ENCODE results near the gene RNF180. TPM values are rescaled to one million over a fixed set of nuclear protein-coding genes. Genes with fewer than 3 reads are reported as not detected.
A peak's percentile ranks its signal among the peaks of the same experiment; 100 is the strongest.

RNF180 gene
- total RNA-seq, 2 experiments from 2014 or later = not detected

DNA sequence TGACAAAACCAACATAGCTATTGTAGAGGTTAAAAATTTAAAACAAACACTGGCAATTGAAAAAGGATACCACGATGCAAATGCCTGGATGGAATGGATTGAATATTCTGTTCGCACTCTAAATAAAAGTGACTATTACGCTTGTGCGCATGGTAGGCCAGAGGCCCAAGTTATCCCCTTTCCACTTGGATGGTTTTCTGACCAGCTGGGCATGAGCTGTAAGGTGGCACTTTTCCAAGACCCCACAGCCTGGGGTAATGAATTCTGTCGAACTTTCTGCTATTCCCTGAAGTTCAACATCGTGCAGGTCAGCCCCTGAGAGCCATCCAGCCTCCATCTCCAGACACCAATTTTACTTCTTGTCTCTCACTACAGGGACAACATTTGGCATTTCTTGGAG lies 5.4 kb upstream of the RNF180 start:
- Mint-ChIP-seq H3K27me3 (peaks cover 15% of the 10 kb centered on the region), H3K9me3 (no peaks in the 10 kb centered on the region), H3K36me3 (ENCODE audit: low read depth) (peaks cover 2% of the 10 kb centered on the region), H3K4me3 (no peak overlapping the region), H3K27ac (no peak overlapping the region), H3K4me1 (peaks cover under 1% of the 10 kb centered on the region)
- ChIA-PET CTCF (no interaction called here), POLR2A (no interaction called here)
- DNase-seq = no peak

DNA sequence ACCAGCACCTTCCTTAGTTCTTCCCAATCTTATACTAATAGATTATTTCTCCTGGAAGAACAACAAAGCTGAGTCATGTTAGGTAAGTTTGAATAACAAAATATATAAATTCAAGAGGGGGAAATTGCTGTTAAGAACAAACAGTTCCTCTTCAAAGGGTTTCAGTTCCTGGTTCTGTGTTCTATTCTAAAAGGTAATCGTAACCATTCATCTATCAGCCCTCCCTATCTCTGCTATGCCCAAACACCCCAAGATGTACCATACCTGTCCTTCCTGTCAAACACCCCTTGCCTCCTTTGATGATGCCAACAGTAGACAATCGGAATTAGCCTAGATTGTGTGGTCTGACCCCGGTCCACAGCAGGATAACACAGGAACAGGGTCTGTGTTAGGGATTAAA lies 4.2 kb upstream of the RNF180 start:
- CTCF ChIA-PET = no interaction called here
- Mint-ChIP-seq H3K4me1 (peaks cover 2% of the 10 kb centered on the region), H3K36me3 (ENCODE audit: low read depth) (peaks cover 6% of the 10 kb centered on the region), H3K9me3 (no peaks in the 10 kb centered on the region), H3K27ac (no peak overlapping the region), H3K4me3 (no peak overlapping the region), H3K27me3 (peaks cover 21% of the 10 kb centered on the region)
- POLR2A ChIA-PET = no interaction called here
- DNase-seq = no peak

DNA sequence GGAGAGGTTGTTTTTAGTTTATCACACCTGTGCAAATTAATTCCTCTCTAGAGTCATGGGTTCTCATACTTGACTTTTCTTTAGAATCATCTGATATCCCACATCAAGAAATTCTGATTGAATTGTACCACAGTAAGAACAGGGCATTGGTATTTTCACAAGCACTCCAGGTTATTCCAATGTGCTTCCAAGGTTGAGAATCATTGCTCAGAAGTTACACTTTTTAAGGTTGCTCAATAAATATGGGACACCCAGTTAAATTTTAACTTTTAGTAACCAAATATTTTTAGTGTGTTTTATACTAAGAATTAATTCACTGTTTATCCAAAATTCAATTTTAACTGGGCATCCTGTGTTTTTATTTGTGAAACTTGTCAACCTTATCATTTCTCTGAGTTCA lies 2.5 kb upstream of the RNF180 start:
- Mint-ChIP-seq H3K27me3 (peaks cover 27% of the 10 kb centered on the region), H3K4me1 (peaks cover 2% of the 10 kb centered on the region), H3K9me3 (no peaks in the 10 kb centered on the region), H3K27ac (no peak overlapping the region), H3K36me3 (ENCODE audit: low read depth) (peaks cover 8% of the 10 kb centered on the region), H3K4me3 (no peak overlapping the region)
- CTCF ChIA-PET = no interaction called here
- DNase-seq = no peak
- POLR2A ChIA-PET = no interaction called here

DNA sequence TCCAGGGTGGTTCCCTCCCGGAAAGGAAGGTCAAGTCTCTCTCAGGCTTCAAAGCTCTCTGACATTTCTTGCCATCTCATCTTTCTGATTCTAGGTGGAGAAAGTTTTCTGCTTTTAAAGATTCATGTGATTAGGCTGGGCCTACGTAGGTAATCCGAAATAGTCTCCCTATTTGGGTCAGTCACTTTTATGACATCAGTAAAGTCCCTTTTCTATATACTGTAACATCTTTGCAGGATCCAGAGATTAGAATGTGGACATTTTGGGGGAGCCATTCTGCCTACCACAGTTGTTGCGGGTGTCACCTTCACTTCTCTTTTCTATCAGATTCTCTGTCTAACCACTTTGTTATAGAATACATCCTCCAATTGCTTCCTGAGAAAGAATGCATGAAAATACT lies 1.9 kb upstream of the RNF180 start:
- ChIA-PET CTCF (no interaction called here), POLR2A (no interaction called here)
- peaks cover 2% of the 10 kb centered on the region for H3K4me1 Mint-ChIP-seq
- no peak overlapping the region for H3K27ac Mint-ChIP-seq
- H3K9me3 Mint-ChIP-seq = no peaks in the 10 kb centered on the region
- H3K36me3 Mint-ChIP-seq (ENCODE audit: low read depth) = peaks cover 8% of the 10 kb centered on the region
- H3K27me3 Mint-ChIP-seq = peaks cover 27% of the 10 kb centered on the region
- no peak overlapping the region for H3K4me3 Mint-ChIP-seq
- no peak for DNase-seq

DNA sequence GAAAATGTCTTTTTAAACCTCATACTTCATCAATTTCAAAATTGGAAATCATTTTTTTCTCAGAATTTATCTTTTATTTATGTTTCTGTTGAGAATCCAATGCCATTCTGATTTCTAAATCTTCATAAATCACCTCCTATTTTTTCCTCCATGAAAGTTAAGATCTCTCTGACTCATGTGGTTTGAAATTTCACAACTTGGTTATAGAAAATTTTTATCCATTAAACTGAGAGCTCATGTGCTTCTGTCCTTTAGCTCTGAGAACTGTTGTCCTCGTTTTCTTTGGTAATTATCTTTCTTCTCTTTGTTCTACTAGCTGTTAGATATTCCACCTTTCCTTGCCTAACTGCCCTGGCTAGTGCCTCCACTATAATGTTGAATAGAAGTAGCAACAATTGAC lies 1.5 kb upstream of the RNF180 start:
- Mint-ChIP-seq H3K4me1 (peaks cover 2% of the 10 kb centered on the region), H3K9me3 (no peaks in the 10 kb centered on the region), H3K27me3 (peaks cover 27% of the 10 kb centered on the region), H3K27ac (no peak overlapping the region), H3K36me3 (ENCODE audit: low read depth) (peaks cover 8% of the 10 kb centered on the region), H3K4me3 (no peak overlapping the region)
- ChIA-PET POLR2A (no interaction called here), CTCF (no interaction called here)
- DNase-seq = no peak

DNA sequence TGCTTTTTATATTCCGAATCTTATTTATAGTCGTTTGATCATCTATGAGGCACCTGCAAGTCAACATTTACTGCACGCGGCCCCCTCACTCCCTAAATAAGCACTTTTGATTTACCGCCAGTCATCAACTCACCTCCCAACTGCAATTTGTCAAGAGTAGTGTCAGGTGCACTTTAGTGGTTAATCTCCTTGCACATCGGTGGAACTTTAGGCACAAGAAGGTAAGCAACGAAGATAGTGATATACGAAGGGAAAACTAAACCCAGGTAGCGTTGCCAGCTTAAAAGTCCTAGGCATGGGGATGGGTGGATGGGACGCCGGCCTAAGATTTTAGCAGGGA lies 513 bp upstream of the RNF180 start:
- Mint-ChIP-seq H3K4me3 (peak overlapping the region; percentile 10), H3K4me1 (peaks cover 2% of the 10 kb centered on the region), H3K36me3 (ENCODE audit: low read depth) (peaks cover 8% of the 10 kb centered on the region), H3K27me3 (peaks cover 27% of the 10 kb centered on the region), H3K9me3 (no peaks in the 10 kb centered on the region), H3K27ac (no peak overlapping the region)
- POLR2A ChIA-PET = no interaction called here
- no peak for DNase-seq
- CTCF ChIA-PET = no interaction called here

DNA sequence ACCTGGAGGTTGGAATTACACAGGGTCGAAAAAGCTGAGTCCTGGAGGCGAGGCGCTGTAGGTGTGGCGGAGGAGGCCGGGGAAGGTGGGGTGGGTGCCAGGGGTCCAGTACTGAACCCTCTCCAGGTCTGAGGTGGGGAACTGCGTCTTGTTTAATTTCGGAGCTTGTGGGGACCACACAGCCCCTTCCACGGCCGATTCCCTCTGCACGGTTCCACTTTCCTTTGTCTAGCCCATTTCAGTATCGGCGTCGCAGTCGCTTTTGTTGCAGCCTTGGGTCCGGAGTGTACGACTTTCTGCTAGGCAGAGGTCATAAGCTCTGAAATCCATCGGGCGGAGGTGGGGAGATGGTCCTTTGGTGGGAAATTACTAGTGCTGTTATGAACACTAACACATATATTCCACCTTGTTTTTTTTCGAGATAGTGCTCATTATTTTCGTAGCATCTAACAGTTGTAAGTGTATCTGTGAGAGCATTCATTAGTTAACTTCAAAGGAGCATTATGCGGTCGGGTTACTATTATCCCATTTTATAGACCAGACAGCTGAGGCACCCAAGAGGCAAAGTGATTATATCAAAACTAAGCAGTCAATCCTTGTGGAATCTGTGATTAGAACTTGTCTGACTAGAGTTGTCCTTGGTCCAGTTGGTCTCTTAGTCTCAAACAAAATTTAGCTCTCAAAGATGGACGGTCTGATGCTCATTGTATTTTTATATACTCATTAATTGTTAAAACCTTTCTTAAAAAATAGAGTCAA lies 737 bp downstream of the RNF180 start:
- POLR2A ChIA-PET = no interaction called here
- H3K4me3 Mint-ChIP-seq = no peak overlapping the region
- peaks cover 2% of the 10 kb centered on the region for H3K4me1 Mint-ChIP-seq
- H3K27me3 Mint-ChIP-seq = peaks cover 27% of the 10 kb centered on the region
- CTCF ChIA-PET = no interaction called here
- no peak overlapping the region for H3K27ac Mint-ChIP-seq
- H3K36me3 Mint-ChIP-seq (ENCODE audit: low read depth) = peaks cover 8% of the 10 kb centered on the region
- DNase-seq = no peak
- H3K9me3 Mint-ChIP-seq = no peaks in the 10 kb centered on the region

DNA sequence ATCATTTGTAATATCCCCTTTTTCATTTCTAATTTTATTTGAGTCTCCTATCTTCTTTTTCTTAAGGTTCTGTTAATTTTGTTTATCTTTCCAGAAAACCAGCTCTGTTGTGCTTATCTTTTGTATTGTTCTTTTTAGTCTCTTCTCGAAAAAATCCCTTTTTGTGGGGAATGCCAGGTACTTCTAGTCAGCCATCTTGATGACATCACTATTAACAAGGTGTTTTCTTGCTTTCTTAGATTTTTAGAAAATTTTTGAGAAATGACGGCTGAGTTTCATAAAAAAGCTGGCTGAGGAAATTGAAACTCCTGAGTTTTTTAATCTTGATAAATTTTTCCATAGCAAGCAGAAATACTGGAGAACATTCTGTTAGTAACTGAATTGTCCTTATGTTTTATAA lies 10.7 kb downstream of the RNF180 start:
- POLR2A ChIA-PET = no interaction called here
- Mint-ChIP-seq H3K36me3 (ENCODE audit: low read depth) (no peaks in the 10 kb centered on the region), H3K27ac (no peak overlapping the region)

DNA sequence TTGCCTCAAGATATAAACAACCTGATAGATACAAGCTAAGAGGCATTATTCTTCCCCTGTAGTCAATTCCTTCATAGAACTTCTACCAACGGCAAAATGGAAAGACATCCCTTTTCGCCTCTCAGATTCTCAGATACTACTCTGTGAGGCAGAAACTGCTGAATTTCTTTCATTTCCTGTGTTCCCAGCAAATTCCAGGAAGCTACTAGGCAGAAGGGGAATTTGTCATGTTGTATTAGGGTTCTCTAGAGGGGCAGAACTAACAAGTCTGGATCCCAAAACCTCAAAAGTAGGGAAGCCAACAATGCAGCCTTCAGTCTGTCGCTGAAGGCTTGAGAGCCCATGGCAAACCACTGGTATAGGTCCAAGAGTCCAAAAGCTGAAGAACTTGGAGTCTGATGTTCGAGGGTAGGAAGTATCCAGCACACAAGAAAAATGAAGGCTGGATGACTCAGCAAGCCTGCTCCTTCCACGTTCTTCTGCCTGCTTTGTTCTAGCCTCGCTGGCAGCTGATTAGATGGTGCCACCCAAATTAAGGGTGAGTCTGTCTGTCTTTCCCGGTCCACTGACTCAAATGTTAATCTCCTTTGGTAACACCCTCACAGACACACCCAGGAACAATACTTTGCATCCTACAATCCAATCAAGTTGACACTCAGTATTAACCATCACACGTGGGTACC lies 15.2 kb downstream of the RNF180 start:
- no peaks in the 10 kb centered on the region for H3K36me3 Mint-ChIP-seq (ENCODE audit: low read depth)
- H3K27me3 Mint-ChIP-seq = no peaks in the 10 kb centered on the region
- no peak overlapping the region for H3K4me3 Mint-ChIP-seq
- no peaks in the 10 kb centered on the region for H3K9me3 Mint-ChIP-seq
- H3K4me1 Mint-ChIP-seq = no peaks in the 10 kb centered on the region
- CTCF ChIA-PET = no interaction called here
- no peak for DNase-seq
- POLR2A ChIA-PET = no interaction called here
- no peak overlapping the region for H3K27ac Mint-ChIP-seq

More for the DNA sequence above, 10.7 kb downstream of the RNF180 start:
- H3K4me3 Mint-ChIP-seq = no peak overlapping the region
- CTCF ChIA-PET = no interaction called here
- DNase-seq = no peak
- H3K9me3 Mint-ChIP-seq = no peaks in the 10 kb centered on the region
- no peaks in the 10 kb centered on the region for H3K4me1 Mint-ChIP-seq
- H3K27me3 Mint-ChIP-seq = no peaks in the 10 kb centered on the region

DNA sequence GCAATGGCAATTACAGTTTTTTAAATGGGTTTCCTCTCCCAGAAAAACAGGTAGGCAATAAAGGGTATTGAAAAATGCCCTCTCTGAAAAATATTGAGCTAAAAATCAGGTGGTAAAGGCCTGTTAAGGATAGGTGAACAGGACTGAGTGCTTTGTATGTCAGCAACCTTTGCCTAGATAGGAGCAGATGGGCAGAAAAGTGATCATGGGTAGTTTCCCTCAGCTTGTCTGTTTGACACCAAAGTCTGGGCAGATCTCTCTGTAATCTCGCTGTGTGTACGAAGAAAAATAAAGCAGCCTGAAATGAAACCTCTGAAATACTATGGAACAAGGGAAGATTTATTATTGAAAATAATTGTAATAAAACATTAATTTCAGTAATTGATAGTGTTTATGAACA lies 15.8 kb downstream of the RNF180 start:
- no peak overlapping the region for H3K4me3 Mint-ChIP-seq
- no peaks in the 10 kb centered on the region for H3K9me3 Mint-ChIP-seq
- ChIA-PET POLR2A (no interaction called here), CTCF (no interaction called here)
- no peak overlapping the region for H3K27ac Mint-ChIP-seq
- no peaks in the 10 kb centered on the region for H3K27me3 Mint-ChIP-seq
- no peaks in the 10 kb centered on the region for H3K36me3 Mint-ChIP-seq (ENCODE audit: low read depth)
- no peaks in the 10 kb centered on the region for H3K4me1 Mint-ChIP-seq
- DNase-seq = no peak

DNA sequence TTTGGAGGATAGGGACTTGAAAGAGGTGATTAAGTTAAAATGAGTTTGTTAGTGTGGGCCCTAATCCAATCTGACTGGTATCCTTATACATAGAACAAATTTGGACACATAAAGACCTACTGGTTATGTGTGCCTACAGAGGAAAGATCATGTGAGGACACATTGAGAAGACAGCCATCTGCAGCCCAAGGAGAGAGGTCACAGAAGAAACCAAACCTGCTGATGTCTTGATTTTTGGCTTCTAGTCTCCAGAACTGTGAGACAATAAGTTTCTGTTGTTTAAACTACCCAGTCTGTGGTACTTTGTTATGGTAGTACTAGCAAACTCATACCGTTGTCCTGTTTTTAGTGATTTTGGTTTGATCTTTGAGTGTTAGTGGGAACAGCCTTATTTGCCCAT lies 18.3 kb downstream of the RNF180 start:
- Mint-ChIP-seq H3K4me3 (no peak overlapping the region), H3K27me3 (no peaks in the 10 kb centered on the region), H3K4me1 (no peaks in the 10 kb centered on the region), H3K27ac (no peak overlapping the region), H3K9me3 (no peaks in the 10 kb centered on the region), H3K36me3 (ENCODE audit: low read depth) (no peaks in the 10 kb centered on the region)
- ChIA-PET POLR2A (no interaction called here), CTCF (no interaction called here)
- no peak for DNase-seq

DNA sequence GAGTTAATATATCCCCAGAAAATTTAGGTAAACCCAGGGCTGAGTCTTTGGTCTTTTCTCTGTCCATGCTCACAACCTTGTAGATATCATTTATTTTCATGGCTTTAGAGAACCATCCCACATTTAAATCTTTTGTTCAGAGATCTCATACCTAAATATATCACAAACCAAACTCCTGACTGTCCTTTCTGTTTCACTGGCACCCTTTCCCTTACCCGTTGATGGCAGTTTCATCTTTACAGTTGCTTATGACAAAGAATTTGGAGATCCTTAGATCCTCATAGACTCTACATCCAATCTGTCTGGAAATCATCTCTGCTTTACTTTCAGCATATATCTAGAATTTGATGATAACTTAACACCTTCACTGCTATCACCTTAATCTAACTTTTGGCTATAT lies 19.2 kb downstream of the RNF180 start:
- ChIA-PET POLR2A (no interaction called here), CTCF (no interaction called here)
- Mint-ChIP-seq H3K4me3 (no peak overlapping the region), H3K4me1 (no peaks in the 10 kb centered on the region), H3K27ac (no peak overlapping the region), H3K9me3 (no peaks in the 10 kb centered on the region), H3K36me3 (ENCODE audit: low read depth) (no peaks in the 10 kb centered on the region), H3K27me3 (no peaks in the 10 kb centered on the region)
- no peak for DNase-seq

DNA sequence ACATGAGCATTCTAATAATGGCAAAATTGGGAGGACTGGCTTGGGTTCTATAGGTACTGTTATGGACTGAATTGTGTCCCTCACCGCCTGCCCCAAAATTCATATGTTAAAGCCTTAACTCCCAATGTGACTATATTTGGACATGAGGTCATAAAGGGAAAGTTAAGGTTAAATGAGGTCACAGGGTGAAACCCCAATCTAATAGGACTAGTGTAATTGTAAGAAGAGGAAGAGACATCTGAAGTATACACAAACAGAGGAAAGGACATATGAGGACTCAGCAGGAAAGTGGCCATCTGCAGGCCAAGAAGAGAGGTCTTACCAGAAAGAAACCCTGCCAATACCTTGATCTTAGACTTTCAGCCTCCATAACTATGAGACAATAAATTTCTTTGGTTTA lies 23.1 kb downstream of the RNF180 start:
- ChIA-PET POLR2A (no interaction called here), CTCF (no interaction called here)
- H3K4me3 Mint-ChIP-seq = no peak overlapping the region
- H3K27me3 Mint-ChIP-seq = no peaks in the 10 kb centered on the region
- H3K4me1 Mint-ChIP-seq = no peaks in the 10 kb centered on the region
- H3K27ac Mint-ChIP-seq = no peak overlapping the region
- no peak for DNase-seq
- H3K9me3 Mint-ChIP-seq = no peaks in the 10 kb centered on the region
- H3K36me3 Mint-ChIP-seq (ENCODE audit: low read depth) = no peaks in the 10 kb centered on the region

DNA sequence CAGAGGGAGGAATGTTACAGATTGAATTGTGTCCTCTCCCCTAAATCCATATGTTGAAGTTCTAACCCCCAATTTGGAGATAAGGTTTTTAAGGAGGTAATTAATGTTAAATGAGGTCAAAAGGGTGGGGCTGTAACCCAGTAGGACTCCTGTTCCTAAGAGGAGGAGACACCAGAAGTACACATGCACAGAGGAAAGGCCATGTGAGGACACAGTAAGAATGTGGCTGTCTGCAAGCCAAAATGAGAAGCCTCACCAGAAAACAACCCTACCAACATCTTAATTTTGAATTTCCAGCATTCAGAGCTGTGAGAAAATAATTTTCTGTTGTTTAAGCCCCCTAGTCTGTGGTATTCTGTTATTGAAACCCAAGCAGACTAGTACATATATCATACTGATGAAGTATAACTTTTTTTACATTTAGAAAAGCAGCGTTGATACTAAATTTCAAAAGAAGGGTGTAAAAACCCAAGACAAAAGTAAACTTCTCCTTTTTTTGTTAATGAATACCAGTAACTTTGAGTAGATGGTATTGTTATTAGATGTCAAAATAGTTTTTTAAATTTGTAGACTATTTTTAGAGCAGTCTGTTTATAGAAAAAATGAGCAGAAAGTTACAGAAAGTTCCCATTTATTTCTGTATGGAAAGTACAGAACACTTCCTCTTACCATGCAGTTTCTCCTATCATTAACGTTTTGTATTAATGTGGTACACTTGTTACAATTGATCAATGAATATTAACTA lies 25.1 kb downstream of the RNF180 start:
- Mint-ChIP-seq H3K4me1 (no peaks in the 10 kb centered on the region), H3K27ac (no peak overlapping the region), H3K36me3 (ENCODE audit: low read depth) (no peaks in the 10 kb centered on the region), H3K27me3 (no peaks in the 10 kb centered on the region), H3K9me3 (no peaks in the 10 kb centered on the region), H3K4me3 (no peak overlapping the region)
- DNase-seq = no peak
- ChIA-PET POLR2A (no interaction called here), CTCF (no interaction called here)
